Small intestine (tissue), 7 donors: ENCODE results near the gene IQGAP2. TPM values are rescaled to one million over a fixed set of nuclear protein-coding genes. Genes with fewer than 3 reads are reported as not detected.

Experiments
- DNase-seq, 2 donors: peaks; one replicate each; pipeline versions ENCODE4 v3.0.0 to v3.0.0-alpha.2; 2013
- FAIRE-seq: peaks from 2 replicates; lab custom pipeline; 2012; peaks lifted over from hg19 to GRCh38; lab: Jason Lieb, UNC
- H3K27ac ChIP-seq, 3 donors: one replicate each; pipeline ENCODE4 v1.5.1; 2013; ENCODE audit warnings: low read length in 2 of 3, mild to moderate bottlenecking in 2 of 3, control low read depth in 1 of 3, inconsistent platforms in 1 of 3, low read depth in 1 of 3, moderate library complexity in 1 of 3
- H3K27me3 ChIP-seq, 3 donors: one replicate each; pipeline ENCODE4 v1.6.1; 2013; ENCODE audit warnings: low read length in 3 of 3, inconsistent platforms in 1 of 3; ENCODE audit not compliant: control insufficient read depth in 3 of 3, insufficient read depth in 3 of 3
- H3K36me3 ChIP-seq, 3 donors: one replicate each; pipeline ENCODE4 v1.6.1; 2013; ENCODE audit warnings: low read length in 3 of 3, inconsistent platforms in 1 of 3, low read depth in 1 of 3, mild to moderate bottlenecking in 1 of 3, moderate library complexity in 1 of 3; ENCODE audit not compliant: control insufficient read depth in 3 of 3, insufficient read depth in 2 of 3
- H3K4me1 ChIP-seq, 3 donors: one replicate each; pipeline ENCODE4 v1.6.1; 2013; ENCODE audit warnings: low read length in 2 of 3, inconsistent platforms in 1 of 3, low read depth in 1 of 3, mild to moderate bottlenecking in 1 of 3, moderate library complexity in 1 of 3; ENCODE audit not compliant: control insufficient read depth in 3 of 3, insufficient read depth in 2 of 3
- H3K4me3 ChIP-seq, 3 donors: one replicate each; pipeline ENCODE4 v1.5.1; 2013; ENCODE audit warnings: low read length in 3 of 3, control low read depth in 1 of 3, inconsistent platforms in 1 of 3, low read depth in 1 of 3, mild to moderate bottlenecking in 1 of 3, moderate library complexity in 1 of 3
- H3K9me3 ChIP-seq, 2 donors: one replicate each; pipeline ENCODE4 v1.6.1; 2013; ENCODE audit warnings: low read depth in 1 of 2, low read length in 1 of 2; ENCODE audit not compliant: control insufficient read depth in 2 of 2, insufficient read depth in 1 of 2
- WGBS, 3 donors: extraction: QIAGEN DNeasy Blood & Tissue Kit; methylation state at CpG; one replicate each; pipeline ENCODE4 v1.1.7; 2013; 5-methylcytosine and 5-hydroxymethylcytosine counted together
- polyA plus RNA-seq, 4 donors: library from polyadenylated mRNA; stranded (reverse) in 3 of 4; unstranded in 1 of 4; fragments of 200-250 nt in 3 of 4; fragments of 120-200 nt in 1 of 4; gene quantifications; one replicate each; pipeline versions ENCODE4 v1.2.1 to v1.2.3, GENCODE V29; 2013
- donor health status: healthy with polysubstance abuse.
- donor health status: control.
- donor health status: control.
- donor health status: Bipolar disorder and iron deficiency.
- donor health status: healthy.

IQGAP2 gene
- polyA plus RNA-seq, 4 donors = 13.6 to 138 (median 85.6) TPM

- Histone ChIP-seq H3K27me3 (no peaks in the 10 kb centered on the region), H3K4me1 (no peaks in the 10 kb centered on the region), H3K9me3 (no peaks in the 10 kb centered on the region), H3K27ac (no peak overlapping the region), H3K36me3 (peaks cover 3 to 29% (median 7%) of the 10 kb centered on the region in 3 donors), H3K4me3 (no peak overlapping the region)
- FAIRE-seq = no peak
- no peak for DNase-seq
- WGBS, 3 donors = 89 to 92% (median 91%) methylated on average over 6 of the region's 6 CpGs
These were observed 261.0 kb downstream of the IQGAP2 start for GRCh38 chr5:76664079-76664478.

- Histone ChIP-seq H3K27me3 (no peaks in the 10 kb centered on the region), H3K9me3 (no peaks in the 10 kb centered on the region), H3K36me3 (peaks cover 3 to 21% (median 14%) of the 10 kb centered on the region in 3 donors), H3K4me3 (no peak overlapping the region), H3K4me1 (no peaks in the 10 kb centered on the region), H3K27ac (no peak overlapping the region)
- DNase-seq (no peak), FAIRE-seq (no peak)
- WGBS, 3 donors = 89 to 92% (median 90%) methylated on average over 2 of the region's 2 CpGs
These were observed 264.4 kb downstream of the IQGAP2 start for GRCh38 chr5:76667495-76667894.

GRCh38 chr5:76669245-76669644, 266.2 kb downstream of the IQGAP2 start:
- Histone ChIP-seq H3K36me3 (peaks cover 3 to 18% (median 11%) of the 10 kb centered on the region in 3 donors), H3K9me3 (no peaks in the 10 kb centered on the region), H3K27ac (no peak overlapping the region), H3K4me3 (no peak overlapping the region), H3K4me1 (peaks cover 0 to 7% (median 0%) of the 10 kb centered on the region in 3 donors), H3K27me3 (no peaks in the 10 kb centered on the region)
- FAIRE-seq = no peak
- DNase-seq = no peak
- WGBS, 3 donors = 97 to 98% (median 98%) methylated on average over 5 of the region's 5 CpGs

- H3K27me3 ChIP-seq = no peaks in the 10 kb centered on the region
- WGBS, 3 donors = 85 to 98% (median 90%) methylated on average over 3 of the region's 3 CpGs
- H3K36me3 ChIP-seq = peaks cover 9 to 21% (median 11%) of the 10 kb centered on the region in 3 donors
- peaks cover 0 to 9% (median 0%) of the 10 kb centered on the region in 3 donors for H3K4me1 ChIP-seq
- no peak for DNase-seq
- no peak for FAIRE-seq
- no peak overlapping the region for H3K27ac ChIP-seq
- H3K4me3 ChIP-seq = no peak overlapping the region
- H3K9me3 ChIP-seq = no peaks in the 10 kb centered on the region
These were observed 267.4 kb downstream of the IQGAP2 start for GRCh38 chr5:76670508-76670907.

GRCh38 chr5:76672242-76672641, 269.2 kb downstream of the IQGAP2 start:
- Histone ChIP-seq H3K27me3 (no peaks in the 10 kb centered on the region), H3K27ac (no peak overlapping the region), H3K4me3 (no peak overlapping the region), H3K36me3 (peaks cover 10 to 21% (median 14%) of the 10 kb centered on the region in 3 donors), H3K9me3 (no peaks in the 10 kb centered on the region), H3K4me1 (peaks cover 0 to 9% (median 0%) of the 10 kb centered on the region in 3 donors)
- no peak for FAIRE-seq
- 71 to 91% (median 87%) methylated on average over 2 of the region's 2 CpGs for WGBS, 3 donors
- DNase-seq = no peak

- Histone ChIP-seq H3K4me3 (no peak overlapping the region), H3K4me1 (peaks cover 0 to 9% (median 0%) of the 10 kb centered on the region in 3 donors), H3K27ac (no peak overlapping the region), H3K9me3 (no peaks in the 10 kb centered on the region), H3K36me3 (peaks cover 10 to 19% (median 10%) of the 10 kb centered on the region in 3 donors), H3K27me3 (no peaks in the 10 kb centered on the region)
- FAIRE-seq (no peak), DNase-seq (peak; percentile 40)
These were observed 270.0 kb downstream of the IQGAP2 start for GRCh38 chr5:76673125-76673524.

GRCh38 chr5:76674330-76675066, 271.4 kb downstream of the IQGAP2 start:
- Histone ChIP-seq H3K4me3 (no peak overlapping the region), H3K27me3 (no peaks in the 10 kb centered on the region), H3K36me3 (peaks cover 10 to 20% (median 10%) of the 10 kb centered on the region in 3 donors), H3K9me3 (no peaks in the 10 kb centered on the region), H3K4me1 (peaks cover 0 to 9% (median 0%) of the 10 kb centered on the region in 3 donors), H3K27ac (peak overlapping the region in 1 of 3 donors; percentile 52)
- 77 to 92% (median 92%) methylated on average over 8 of the region's 8 CpGs for WGBS, 3 donors
- FAIRE-seq (no peak), DNase-seq (no peak)

GRCh38 chr5:76675364-76675763, 272.3 kb downstream of the IQGAP2 start:
- FAIRE-seq (no peak), DNase-seq (no peak)
- Histone ChIP-seq H3K27me3 (no peaks in the 10 kb centered on the region), H3K4me3 (no peak overlapping the region), H3K9me3 (no peaks in the 10 kb centered on the region), H3K27ac (peak overlapping the region in 1 of 3 donors; percentile 67), H3K36me3 (peaks cover 6 to 18% (median 10%) of the 10 kb centered on the region in 3 donors), H3K4me1 (peaks cover 0 to 9% (median 0%) of the 10 kb centered on the region in 3 donors)
- WGBS, 3 donors = 84 to 96% (median 89%) methylated on average over 1 of the region's 1 CpG
